HCT116 (cell line): ENCODE data around the gene CIAO2B. TPM values are rescaled to one million over a fixed set of nuclear protein-coding genes. Genes with fewer than 3 reads are reported as not detected.

Experiments used
- ATAC-seq: fragments of 200-7000 bp; cut with Tn5 transposase; 2 replicates; pipeline ENCODE4 v1.9.1; 2020; ENCODE audit warnings: mild to moderate bottlenecking, moderate library complexity
- BruUV-seq: library from RNA; stranded (reverse); fragments of 400-500 nt; replicated peaks from 2 replicates; lab custom pipeline; 2021; lab: Mats Ljungman, UMichigan
- CTCF ChIA-PET: fragments of 300-600 bp; sonication (Branson Sonifier 250); formaldehyde crosslinking; loops from one replicate; lab custom pipeline; 2021; ENCODE audit warnings: antibody characterized with exemption; lab: Charles Lee
- POLR2A ChIA-PET: fragments of 300-600, 350-600 bp; sonication (Branson Sonifier 250); formaldehyde crosslinking; loops from one replicate; lab custom pipeline; 2021; ENCODE audit warnings: antibody characterized with exemption; lab: Charles Lee
- RAD21 ChIA-PET, 2 experiments: fragments of 300-600 bp; sonication (Branson Sonifier 250); formaldehyde crosslinking; loops; one replicate each; lab custom pipeline; 2023; ENCODE audit warnings: low total read pairs in 2 of 2; ENCODE audit not compliant: uncharacterized antibody in 2 of 2, unreplicated experiment in 2 of 2, low non-redundant PET in 1 of 2; lab: Charles Lee
- DNase-seq: peaks from one replicate; pipeline ENCODE4 v3.0.0-alpha.2; 2010; ENCODE audit warnings: low read depth, low spot score
- H2AFZ ChIP-seq: fragments of 200-600 bp; shearing (Covaris generic), sonication (generic); 2 replicates; pipeline ENCODE4 v1.6.1; 2017; ENCODE audit warnings: low read depth, mixed run types, mixed read lengths, antibody characterized with exemption, low read length; ENCODE audit not compliant: poor library complexity, severe bottlenecking
- H3K27ac ChIP-seq: 2 replicates; pipeline ENCODE4 v1.5.1; 2012; ENCODE audit warnings: low read depth, low read length
- H3K27me3 ChIP-seq: fragments of 200-600 bp; sonication (generic); 2 replicates; pipeline ENCODE4 v1.6.1; 2016; ENCODE audit warnings: mixed run types, low read length, mixed read lengths; ENCODE audit not compliant: insufficient read depth
- H3K36me3 ChIP-seq, 2 experiments: fragments of 200-500 bp in 1 of 2; fragments of 200-600 bp in 1 of 2; sonication (Bioruptor generic) in 1 of 2; sonication (generic) in 1 of 2; 2 replicates each; pipeline versions ENCODE4 v1.5.1 to v1.6.1; 2014 to 2016; ENCODE audit warnings: low read length in 2 of 2, inconsistent platforms in 1 of 2, mixed read lengths in 1 of 2, mixed run types in 1 of 2; ENCODE audit not compliant: insufficient read depth in 2 of 2, control insufficient read depth in 1 of 2
- H3K4me1 ChIP-seq, 2 experiments: fragments of 200-600 bp in 1 of 2; sonication (generic) in 1 of 2; 2 replicates each; pipeline versions ENCODE4 v1.5.1 to v1.6.1; 2012 to 2017; ENCODE audit warnings: low read length in 2 of 2, inconsistent platforms in 1 of 2, mild to moderate bottlenecking in 1 of 2, mixed read lengths in 1 of 2, mixed run types in 1 of 2, moderate library complexity in 1 of 2; ENCODE audit not compliant: insufficient read depth in 2 of 2, control insufficient read depth in 1 of 2
- H3K4me2 ChIP-seq: fragments of 200-600 bp; sonication (generic); 2 replicates; pipeline ENCODE4 v1.6.1; 2017; ENCODE audit warnings: mixed run types, low read length, mixed read lengths
- H3K4me3 ChIP-seq, 2 experiments: fragments of 200-600 bp in 1 of 2; sonication (generic) in 1 of 2; replicated peaks in 1 of 2; 2 replicates each; pipeline ENCODE4 v1.5.1; 2011 to 2016; ENCODE audit warnings: low read length in 2 of 2, control low read depth in 1 of 2, low read depth in 1 of 2, mild to moderate bottlenecking in 1 of 2, mixed read lengths in 1 of 2, mixed run types in 1 of 2
- H3K79me2 ChIP-seq: fragments of 200-600 bp; sonication (generic); 2 replicates; pipeline ENCODE4 v1.6.1; 2017; ENCODE audit warnings: mild to moderate bottlenecking, mixed run types, low read length, moderate library complexity, mixed read lengths; ENCODE audit not compliant: insufficient read depth
- H3K9ac ChIP-seq: fragments of 200-600 bp; sonication (generic); 2 replicates; pipeline ENCODE4 v1.6.1; 2016; ENCODE audit warnings: low read length, mixed read lengths
- H3K9me2 ChIP-seq: fragments of 200-600 bp; sonication (generic), shearing (Covaris generic); 2 replicates; pipeline ENCODE4 v1.6.1; 2017; ENCODE audit warnings: mixed run types, mild to moderate bottlenecking, moderate library complexity; ENCODE audit not compliant: insufficient read depth
- H3K9me3 ChIP-seq, 2 experiments: fragments of 200-500 bp in 1 of 2; fragments of 200-600 bp in 1 of 2; sonication (Bioruptor generic) in 1 of 2; sonication (generic) in 1 of 2; 2 replicates each; pipeline ENCODE4 v1.6.1; 2014 to 2017; ENCODE audit warnings: low read length in 2 of 2, mixed read lengths in 2 of 2, inconsistent platforms in 1 of 2, low read depth in 1 of 2, mild to moderate bottlenecking in 1 of 2, mixed run types in 1 of 2, moderate library complexity in 1 of 2; ENCODE audit not compliant: control insufficient read depth in 1 of 2, insufficient read depth in 1 of 2
- H4K20me1 ChIP-seq: fragments of 200-600 bp; sonication (generic), shearing (Covaris generic); 2 replicates; pipeline ENCODE4 v1.6.1; 2017; ENCODE audit warnings: mixed run types, mild to moderate bottlenecking, moderate library complexity; ENCODE audit not compliant: insufficient read depth
- POLR2A ChIP-seq: IDR thresholded peaks from 2 replicates; pipeline ENCODE4 v1.7.0; 2011; ENCODE audit warnings: borderline replicate concordance; ENCODE audit not compliant: insufficient read depth, insufficient read length; ENCODE audit errors: extremely low read depth
- POLR2AphosphoS5 ChIP-seq: IDR thresholded peaks from 2 replicates; pipeline ENCODE4 v1.6.1; 2011; ENCODE audit warnings: mild to moderate bottlenecking, low read depth, low read length, moderate library complexity
- TCF7L2 ChIP-seq: IDR thresholded peaks from 2 replicates; pipeline ENCODE4 v1.7.0; 2011; ENCODE audit warnings: borderline replicate concordance, inconsistent platforms; ENCODE audit not compliant: insufficient read depth, insufficient read length; ENCODE audit errors: extremely low read depth
- intact Hi-C: fragments of 100-400 bp; cut with micrococcal nuclease; formaldehyde crosslinking; loops from 2 replicates; pipeline ENCODE4 v1.10.0; 2022
- total RNA-seq: library from RNA; stranded (reverse); gene quantifications from one replicate; pipeline ENCODE4 v1.2.1, GENCODE V29; 2021; ENCODE audit not compliant: unreplicated experiment
- TF ChIP-seq, protein P1 (sequence below), 3 experiments: fragments of 200-600 bp in 1 of 3; sonication (generic) in 1 of 3; IDR thresholded peaks in 2 of 3; conservative IDR thresholded peaks in 1 of 3; 2 replicates each; pipeline ENCODE4 v1.5.1; 2012 to 2017; ENCODE audit warnings: low read depth in 2 of 3, low read length in 2 of 3, antibody characterized with exemption in 1 of 3, borderline replicate concordance in 1 of 3, control low read depth in 1 of 3, mild to moderate bottlenecking in 1 of 3, mixed read lengths in 1 of 3, mixed run types in 1 of 3, moderate library complexity in 1 of 3; ENCODE audit not compliant: insufficient read depth in 1 of 3
- TF ChIP-seq, protein P2 (sequence below): IDR thresholded peaks from 2 replicates; pipeline ENCODE4 v1.6.1; 2012

Gene CIAO2B
- total RNA-seq, 1 experiment from 2014 or later: 113 TPM

DNA sequence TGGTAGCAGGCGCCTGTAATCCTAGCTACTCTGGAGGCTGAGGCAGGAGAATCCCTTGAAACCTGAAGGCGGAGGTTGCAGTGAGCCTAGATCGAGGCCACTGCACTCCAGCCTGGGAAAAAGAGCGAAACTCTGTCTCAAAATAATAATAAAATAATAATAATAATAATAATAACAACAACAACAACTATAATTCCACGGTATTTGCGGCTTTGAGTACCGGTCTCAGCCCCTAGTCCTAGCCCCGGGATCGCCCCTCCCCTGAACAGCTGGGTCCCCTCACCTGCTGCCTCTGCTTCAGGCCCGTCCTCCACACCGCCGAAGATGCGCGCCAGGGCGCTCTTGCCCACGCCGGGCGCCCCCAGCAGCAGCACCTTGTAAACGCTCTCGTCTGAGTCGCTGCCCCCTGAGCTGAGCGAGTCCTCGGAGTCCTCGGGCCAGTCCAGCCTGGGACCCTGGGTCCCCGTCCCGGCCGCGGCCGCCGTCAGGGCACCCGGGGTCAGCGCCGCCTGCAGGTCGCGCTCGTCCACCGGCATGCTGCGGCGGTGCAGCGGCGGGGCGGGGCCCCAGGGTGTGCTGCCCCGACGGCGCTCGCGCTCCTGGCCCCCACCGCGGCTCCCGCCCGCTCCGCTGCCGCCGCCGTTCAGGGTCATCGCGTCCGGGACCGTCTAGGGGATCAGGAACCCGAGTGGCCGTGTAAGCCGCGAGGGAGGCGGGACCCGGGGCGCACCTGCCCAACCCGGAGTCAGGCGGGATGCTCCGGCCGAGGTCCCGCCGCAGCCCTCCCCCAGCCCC is 9.5 kb downstream of the CIAO2B start:
- CTCF ChIA-PET: no interaction called here

DNA sequence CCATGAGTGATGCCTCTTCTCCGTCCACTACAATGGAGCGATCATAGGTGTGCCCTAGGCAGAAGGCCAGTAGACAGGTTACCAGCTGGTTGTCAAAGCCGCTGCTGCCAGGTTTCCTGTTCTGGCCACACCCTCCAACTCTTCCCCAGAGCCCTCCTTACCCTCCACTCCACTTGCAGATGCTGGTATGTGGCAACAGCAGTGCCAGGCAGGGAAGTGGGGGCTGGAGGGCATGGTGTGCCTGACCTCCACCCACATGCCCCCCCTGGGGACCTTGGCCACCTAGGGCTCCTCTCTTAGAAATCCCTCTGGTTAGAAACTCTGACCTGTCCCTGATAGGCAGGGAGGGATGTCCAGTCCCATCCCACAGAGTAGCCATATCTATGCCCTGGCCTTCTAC is 10.3 kb downstream of the CIAO2B start:
- Histone ChIP-seq H3K9me3 (no peaks in the 10 kb centered on the region), H3K36me3 (no peaks in the 10 kb centered on the region), H3K27ac (no peak overlapping the region), H2AFZ (no peak overlapping the region), H3K27me3 (no peaks in the 10 kb centered on the region), H3K9me2 (no peaks in the 10 kb centered on the region), H3K4me1 (peaks cover 21 to 43% of the 10 kb centered on the region in 2 experiments), H3K9ac (no peak overlapping the region), H3K4me3 (no peak overlapping the region), H3K79me2 (no peaks in the 10 kb centered on the region), H4K20me1 (no peaks in the 10 kb centered on the region), H3K4me2 (no peak overlapping the region)
- ChIA-PET CTCF (interaction anchor here (1.1 kb wide), 1 partner anchor 14 kb away, joined by 3 read pairs; no protein-coding TSS in a partner anchor), RAD21 (no interaction called here), POLR2A (no interaction called here)
- no TSS peak for BruUV-seq
- no peak for ATAC-seq
- DNase-seq: no peak
- intact Hi-C loops: no loop called here
- no peak for TF ChIP-seq POLR2AphosphoS5
- no peak for TF ChIP-seq TCF7L2
- TF ChIP-seq, protein P1, sequence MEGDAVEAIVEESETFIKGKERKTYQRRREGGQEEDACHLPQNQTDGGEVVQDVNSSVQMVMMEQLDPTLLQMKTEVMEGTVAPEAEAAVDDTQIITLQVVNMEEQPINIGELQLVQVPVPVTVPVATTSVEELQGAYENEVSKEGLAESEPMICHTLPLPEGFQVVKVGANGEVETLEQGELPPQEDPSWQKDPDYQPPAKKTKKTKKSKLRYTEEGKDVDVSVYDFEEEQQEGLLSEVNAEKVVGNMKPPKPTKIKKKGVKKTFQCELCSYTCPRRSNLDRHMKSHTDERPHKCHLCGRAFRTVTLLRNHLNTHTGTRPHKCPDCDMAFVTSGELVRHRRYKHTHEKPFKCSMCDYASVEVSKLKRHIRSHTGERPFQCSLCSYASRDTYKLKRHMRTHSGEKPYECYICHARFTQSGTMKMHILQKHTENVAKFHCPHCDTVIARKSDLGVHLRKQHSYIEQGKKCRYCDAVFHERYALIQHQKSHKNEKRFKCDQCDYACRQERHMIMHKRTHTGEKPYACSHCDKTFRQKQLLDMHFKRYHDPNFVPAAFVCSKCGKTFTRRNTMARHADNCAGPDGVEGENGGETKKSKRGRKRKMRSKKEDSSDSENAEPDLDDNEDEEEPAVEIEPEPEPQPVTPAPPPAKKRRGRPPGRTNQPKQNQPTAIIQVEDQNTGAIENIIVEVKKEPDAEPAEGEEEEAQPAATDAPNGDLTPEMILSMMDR (IDR thresholded peaks at IDR 0.05 in 2 of 3, conservative IDR thresholded peaks at IDR 0.05 in 1 of 3; ENCODE audit: borderline replicate concordance in 1 of 3, insufficient read depth in 1 of 3, low read depth in 2 of 3, low read length in 2 of 3): no peak
- no peak for TF ChIP-seq POLR2A

More for the DNA sequence above, 9.5 kb downstream of the CIAO2B start:
- intact Hi-C loops: no loop called here
- ATAC-seq (peak; percentile 85), DNase-seq (no peak)
- Histone ChIP-seq H2AFZ (no peak overlapping the region), H3K4me2 (peak overlapping the region; percentile 70), H3K27ac (no peak overlapping the region; the same call in 1 of the 2 replicates), H3K9me3 (no peaks in the 10 kb centered on the region), H3K9ac (no peak overlapping the region), H3K4me3 (peak overlapping the region; percentile 15 to 42), H4K20me1 (no peaks in the 10 kb centered on the region), H3K27me3 (no peaks in the 10 kb centered on the region), H3K4me1 (peaks cover 21 to 50% of the 10 kb centered on the region in 2 experiments), H3K36me3 (no peaks in the 10 kb centered on the region), H3K79me2 (no peaks in the 10 kb centered on the region), H3K9me2 (no peaks in the 10 kb centered on the region)
- no TSS peak for BruUV-seq
- RAD21 ChIA-PET: no interaction called here
- POLR2A ChIA-PET: no interaction called here
- TF ChIP-seq, protein P2, sequence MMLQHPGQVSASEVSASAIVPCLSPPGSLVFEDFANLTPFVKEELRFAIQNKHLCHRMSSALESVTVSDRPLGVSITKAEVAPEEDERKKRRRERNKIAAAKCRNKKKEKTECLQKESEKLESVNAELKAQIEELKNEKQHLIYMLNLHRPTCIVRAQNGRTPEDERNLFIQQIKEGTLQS: no peak
- TF ChIP-seq, protein P1 (IDR thresholded peaks at IDR 0.05 in 2 of 3, conservative IDR thresholded peaks at IDR 0.05 in 1 of 3; ENCODE audit: borderline replicate concordance in 1 of 3, insufficient read depth in 1 of 3, low read depth in 2 of 3, low read length in 2 of 3): peak in 1 of 3 experiments; percentile 45; a peak in 3 of 6 replicates
